PC-3 (cell line): ENCODE results near the gene NOL8. TPM values are rescaled to one million over a fixed set of nuclear protein-coding genes. Genes with fewer than 3 reads are reported as not detected.

Experiments used
- ATAC-seq: fragments of 200-7000 bp; cut with Tn5 transposase; 2 replicates; pipeline ENCODE4 v1.9.1; 2020; ENCODE audit warnings: mild to moderate bottlenecking, moderate library complexity
- BruUV-seq: library from RNA; stranded (reverse); fragments of 400-500 nt; replicated peaks from 2 replicates; lab custom pipeline; 2021; lab: Mats Ljungman, UMichigan
- CTCF ChIA-PET: fragments of 300-600 bp; sonication (Branson Sonifier 250); formaldehyde crosslinking; loops from one replicate; lab custom pipeline; 2022; ENCODE audit warnings: antibody characterized with exemption; lab: Charles Lee
- POLR2A ChIA-PET: fragments of 300-600 bp; sonication (Branson Sonifier 250); formaldehyde crosslinking; loops from one replicate; lab custom pipeline; 2022; ENCODE audit warnings: antibody characterized with exemption; ENCODE audit not compliant: unreplicated experiment; lab: Charles Lee
- DNase-seq: peaks from one replicate; pipeline ENCODE4 v3.0.0-alpha.2; 2015
- H2AFZ ChIP-seq: fragments of 300-600 bp; sonication (generic); 2 replicates; pipeline ENCODE4 v1.6.0; 2016; ENCODE audit warnings: antibody characterized with exemption, low read length
- H3F3A ChIP-seq: fragments of 300-600 bp; sonication (generic); one replicate; pipeline ENCODE4 v1.6.0; 2017; ENCODE audit warnings: antibody characterized with exemption, low read length, control low read depth, mild to moderate bottlenecking; ENCODE audit not compliant: unreplicated experiment
- H3K27ac ChIP-seq: fragments of 300-600 bp; sonication (generic); 2 replicates; pipeline ENCODE4 v1.5.1; 2016; ENCODE audit warnings: mild to moderate bottlenecking, low read length
- H3K27me3 ChIP-seq: fragments of 300-600 bp; sonication (generic); 2 replicates; pipeline ENCODE4 v1.6.1; 2016; ENCODE audit warnings: low read length, mixed read lengths
- H3K36me3 ChIP-seq: fragments of 300-600 bp; sonication (generic); 2 replicates; pipeline ENCODE4 v1.6.1; 2016; ENCODE audit warnings: low read depth, mixed run types, low read length, mixed read lengths
- H3K4me1 ChIP-seq: fragments of 300-600 bp; sonication (generic); 2 replicates; pipeline ENCODE4 v1.5.1; 2016; ENCODE audit warnings: low read length; ENCODE audit not compliant: insufficient read depth
- H3K4me2 ChIP-seq: fragments of 300-600 bp; sonication (generic); 2 replicates; pipeline ENCODE4 v1.6.0; 2016; ENCODE audit warnings: low read length
- H3K4me3 ChIP-seq: fragments of 300-600 bp; sonication (generic); 2 replicates; pipeline ENCODE4 v1.5.1; 2016; ENCODE audit warnings: mild to moderate bottlenecking, low read length, mixed read lengths
- H3K79me2 ChIP-seq: fragments of 300-600 bp; sonication (generic); 2 replicates; pipeline ENCODE4 v1.6.1; 2017; ENCODE audit warnings: low read length, mixed read lengths
- H3K9ac ChIP-seq: fragments of 300-600 bp; sonication (generic); 2 replicates; pipeline ENCODE4 v1.6.0; 2016; ENCODE audit warnings: mild to moderate bottlenecking, low read length
- H3K9me2 ChIP-seq: fragments of 300-600 bp; sonication (generic); replicated peaks from 2 replicates; pipeline ENCODE4 v1.6.1; 2016; ENCODE audit warnings: mixed run types, low read length, mixed read lengths
- H3K9me3 ChIP-seq: fragments of 300-600 bp; sonication (generic); 2 replicates; pipeline ENCODE4 v1.6.1; 2016; ENCODE audit warnings: low read length, mixed read lengths
- H4K20me1 ChIP-seq: fragments of 300-600 bp; sonication (generic); 2 replicates; pipeline ENCODE4 v1.6.1; 2016; ENCODE audit warnings: low read length, mixed read lengths
- EZH2 ChIP-seq: fragments of 300-600 bp; sonication (generic); IDR thresholded peaks from one replicate; pipeline ENCODE4 v1.6.1; 2017; ENCODE audit warnings: antibody characterized with exemption, mild to moderate bottlenecking, low read length; ENCODE audit not compliant: unreplicated experiment
- EZH2phosphoT487 ChIP-seq: fragments of 300-600 bp; sonication (generic); IDR thresholded peaks from 2 replicates; pipeline ENCODE4 v1.6.1; 2018; ENCODE audit warnings: mild to moderate bottlenecking, antibody characterized with exemption, low read length, borderline replicate concordance
- intact Hi-C: fragments of 100-400 bp; cut with micrococcal nuclease; formaldehyde crosslinking; loops from 2 replicates; pipeline ENCODE4 v1.9.0; 2023
- total RNA-seq: library from RNA; depleted of rRNA; stranded (reverse); fragments of >200 nt; gene quantifications from 2 replicates; pipeline ENCODE4 v1.2.3, GENCODE V29; 2014
- TF ChIP-seq, protein P1 (sequence below): fragments of 300-600 bp; sonication (generic); conservative IDR thresholded peaks from 2 replicates; pipeline ENCODE4 v1.5.1; 2017; ENCODE audit warnings: antibody characterized with exemption, low read depth, mild to moderate bottlenecking, low read length

NOL8 gene
- total RNA-seq, 1 experiment from 2014 or later, result 21.0 TPM

- ChIA-PET POLR2A (no interaction called here), CTCF (no interaction called here)
- intact Hi-C loops, result no loop called here
- H3K36me3 ChIP-seq, result peaks cover 40% of the 10 kb centered on the region
- no peaks in the 10 kb centered on the region for H3K27me3 ChIP-seq
- TF ChIP-seq EZH2phosphoT487, result no peak
- BruUV-seq, result no TSS peak
- no peaks in the 10 kb centered on the region for H3F3A ChIP-seq
- no peak overlapping the region for H3K4me2 ChIP-seq
- H4K20me1 ChIP-seq, result peaks cover under 1% of the 10 kb centered on the region; the same call in 1 of the 2 replicates
- no peak overlapping the region for H3K4me3 ChIP-seq
- ATAC-seq (no peak), DNase-seq (no peak)
- H3K4me1 ChIP-seq, result peaks cover 10% of the 10 kb centered on the region
- no peak overlapping the region for H3K9ac ChIP-seq
- H2AFZ ChIP-seq, result no peak overlapping the region
- H3K27ac ChIP-seq, result no peak overlapping the region
- no peaks in the 10 kb centered on the region for H3K9me3 ChIP-seq
- H3K79me2 ChIP-seq, result peaks cover 17% of the 10 kb centered on the region
- H3K9me2 ChIP-seq, result no peaks in the 10 kb centered on the region
Observed at GRCh38 chr9:92297611-92298010, 27.5 kb downstream of the NOL8 start.

DNA sequence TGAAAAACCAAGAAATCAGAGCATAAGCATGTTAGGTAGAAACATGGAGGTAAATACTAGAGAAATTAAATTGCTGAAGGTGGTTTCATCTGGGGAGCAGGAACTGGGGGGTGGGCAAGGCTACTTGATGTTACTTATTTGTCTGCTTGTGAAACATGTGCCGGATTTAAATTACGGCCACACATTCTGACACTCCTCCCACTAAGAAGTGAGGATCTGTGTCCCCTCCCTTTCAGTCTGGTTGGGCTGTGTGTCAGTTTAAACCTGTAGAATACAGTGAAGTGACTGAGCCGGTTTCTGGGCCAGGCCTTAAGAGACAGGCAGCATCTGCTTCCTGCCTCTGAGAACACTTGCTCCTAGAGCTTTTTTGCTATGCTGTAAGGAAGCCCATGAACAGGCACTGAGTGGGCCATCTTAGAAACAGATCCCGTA, 29.3 kb downstream of the NOL8 start:
- Histone ChIP-seq H3K79me2 (peaks cover 35% of the 10 kb centered on the region), H3K9me2 (no peaks in the 10 kb centered on the region), H3K9me3 (no peaks in the 10 kb centered on the region), H3K4me3 (no peak overlapping the region), H3F3A (no peaks in the 10 kb centered on the region), H3K27ac (no peak overlapping the region), H3K27me3 (no peaks in the 10 kb centered on the region), H2AFZ (no peak overlapping the region), H4K20me1 (peaks cover 16% of the 10 kb centered on the region), H3K4me1 (peaks cover 21% of the 10 kb centered on the region), H3K9ac (no peak overlapping the region), H3K4me2 (no peak overlapping the region), H3K36me3 (peaks cover 34% of the 10 kb centered on the region)
- no peak for ATAC-seq
- POLR2A ChIA-PET, result no interaction called here
- CTCF ChIA-PET, result no interaction called here
- intact Hi-C loops, result no loop called here
- DNase-seq, result peak; percentile 8
- TF ChIP-seq EZH2phosphoT487 (no peak), EZH2 (no peak)
- TF ChIP-seq, protein P1, sequence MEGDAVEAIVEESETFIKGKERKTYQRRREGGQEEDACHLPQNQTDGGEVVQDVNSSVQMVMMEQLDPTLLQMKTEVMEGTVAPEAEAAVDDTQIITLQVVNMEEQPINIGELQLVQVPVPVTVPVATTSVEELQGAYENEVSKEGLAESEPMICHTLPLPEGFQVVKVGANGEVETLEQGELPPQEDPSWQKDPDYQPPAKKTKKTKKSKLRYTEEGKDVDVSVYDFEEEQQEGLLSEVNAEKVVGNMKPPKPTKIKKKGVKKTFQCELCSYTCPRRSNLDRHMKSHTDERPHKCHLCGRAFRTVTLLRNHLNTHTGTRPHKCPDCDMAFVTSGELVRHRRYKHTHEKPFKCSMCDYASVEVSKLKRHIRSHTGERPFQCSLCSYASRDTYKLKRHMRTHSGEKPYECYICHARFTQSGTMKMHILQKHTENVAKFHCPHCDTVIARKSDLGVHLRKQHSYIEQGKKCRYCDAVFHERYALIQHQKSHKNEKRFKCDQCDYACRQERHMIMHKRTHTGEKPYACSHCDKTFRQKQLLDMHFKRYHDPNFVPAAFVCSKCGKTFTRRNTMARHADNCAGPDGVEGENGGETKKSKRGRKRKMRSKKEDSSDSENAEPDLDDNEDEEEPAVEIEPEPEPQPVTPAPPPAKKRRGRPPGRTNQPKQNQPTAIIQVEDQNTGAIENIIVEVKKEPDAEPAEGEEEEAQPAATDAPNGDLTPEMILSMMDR, result no peak
- no TSS peak for BruUV-seq

- no peak for TF ChIP-seq EZH2
- TF ChIP-seq, protein P1, result no peak
- no peak for TF ChIP-seq EZH2phosphoT487
- H3K4me1 ChIP-seq, result peaks cover 21% of the 10 kb centered on the region
- no peak overlapping the region for H3K9ac ChIP-seq
- H3K79me2 ChIP-seq, result peaks cover 40% of the 10 kb centered on the region
- no peaks in the 10 kb centered on the region for H3K27me3 ChIP-seq
- DNase-seq (no peak), ATAC-seq (no peak)
- ChIA-PET CTCF (no interaction called here), POLR2A (no interaction called here)
- peaks cover 20% of the 10 kb centered on the region for H4K20me1 ChIP-seq
- no peak overlapping the region for H3K27ac ChIP-seq
- no peaks in the 10 kb centered on the region for H3F3A ChIP-seq
- intact Hi-C loops, result no loop called here
- peaks cover 31% of the 10 kb centered on the region; the same call in 1 of the 2 replicates for H3K36me3 ChIP-seq
- H3K9me3 ChIP-seq, result no peaks in the 10 kb centered on the region
- H3K4me2 ChIP-seq, result 0 out of 2 replicates have a peak overlapping the region, but pooled peaks have one; percentile 99
- BruUV-seq, result no TSS peak
- H3K9me2 ChIP-seq, result no peaks in the 10 kb centered on the region
- no peak overlapping the region for H3K4me3 ChIP-seq
- no peak overlapping the region for H2AFZ ChIP-seq
Observed at GRCh38 chr9:92295240-92295790, 29.8 kb downstream of the NOL8 start.
